Measurements from ENCODE around the gene MAGI2.

MAGI2 gene

GRCh38 chr7:79298145-79298760 lies 155.2 kb downstream of the MAGI2 start:
- no peak for DNase-seq

GRCh38 chr7:79296553-79297320 lies 156.7 kb downstream of the MAGI2 start:
- DNase-seq, result no peak

- DNase-seq, result no peak
These were observed 159.8 kb downstream of the MAGI2 start for GRCh38 chr7:79293655-79294142.

GRCh38 chr7:79292834-79293233 lies 160.6 kb downstream of the MAGI2 start:
- DNase-seq, result no peak

- DNase-seq, result no peak
These were observed 162.0 kb downstream of the MAGI2 start for GRCh38 chr7:79291498-79291865.

- DNase-seq, result no peak
These were observed 162.5 kb downstream of the MAGI2 start for GRCh38 chr7:79290841-79291497.

- DNase-seq, result no peak
These were observed 163.1 kb downstream of the MAGI2 start for GRCh38 chr7:79290398-79290797.

- no peak for DNase-seq
These were observed 164.8 kb downstream of the MAGI2 start for GRCh38 chr7:79288655-79289054.

- no peak for DNase-seq
These were observed 165.5 kb downstream of the MAGI2 start for GRCh38 chr7:79287981-79288380.

GRCh38 chr7:79286181-79286580 lies 167.3 kb downstream of the MAGI2 start:
- no peak for DNase-seq

GRCh38 chr7:79285756-79286155 lies 167.7 kb downstream of the MAGI2 start:
- DNase-seq, result no peak

GRCh38 chr7:79284211-79284610 lies 169.3 kb downstream of the MAGI2 start:
- DNase-seq, result no peak

- no peak for DNase-seq
These were observed 170.4 kb downstream of the MAGI2 start for GRCh38 chr7:79282882-79283602.

- no peak for DNase-seq
These were observed 171.3 kb downstream of the MAGI2 start for GRCh38 chr7:79282070-79282694.

- DNase-seq, result no peak
These were observed 172.0 kb downstream of the MAGI2 start for GRCh38 chr7:79281426-79281825.

- DNase-seq, result no peak
These were observed 180.5 kb downstream of the MAGI2 start for GRCh38 chr7:79272938-79273337.

- peak in 1 of 5 experiments; percentile 2 for DNase-seq
These were observed 181.3 kb downstream of the MAGI2 start for GRCh38 chr7:79272066-79272669.

- no peak for DNase-seq
These were observed 184.7 kb downstream of the MAGI2 start for GRCh38 chr7:79268730-79269129.

GRCh38 chr7:79258826-79259225 lies 194.6 kb downstream of the MAGI2 start:
- no peak for DNase-seq

- no peak for DNase-seq
These were observed 195.5 kb downstream of the MAGI2 start for GRCh38 chr7:79257959-79258358.

GRCh38 chr7:79245623-79246249 lies 207.7 kb downstream of the MAGI2 start:
- DNase-seq, result no peak

- no peak for DNase-seq
These were observed 209.0 kb downstream of the MAGI2 start for GRCh38 chr7:79244482-79244881.
